Ishikawa (cell line): ENCODE measurements around the gene TKT.
A peak's percentile ranks its signal among the peaks of the same experiment; 100 is the strongest.

ENCODE experiments used
- CEBPB ChIP-seq: IDR thresholded peaks from 2 replicates; pipeline ENCODE4 v1.6.1; 2012
- CREB1 ChIP-seq: IDR thresholded peaks from 2 replicates; pipeline ENCODE4 v1.6.1; 2012; ENCODE audit warnings: low read depth
- EGR1 ChIP-seq: IDR thresholded peaks from 2 replicates; pipeline ENCODE4 v1.6.1; 2012
- EP300 ChIP-seq: IDR thresholded peaks from 2 replicates; pipeline ENCODE4 v1.6.1; 2012; ENCODE audit warnings: borderline replicate concordance
- FOXM1 ChIP-seq: IDR thresholded peaks from 2 replicates; pipeline ENCODE4 v1.6.1; 2012; ENCODE audit warnings: low read depth, borderline replicate concordance
- NFIC ChIP-seq: IDR thresholded peaks from 2 replicates; pipeline ENCODE4 v1.6.1; 2012
- RAD21 ChIP-seq: IDR thresholded peaks from 2 replicates; pipeline ENCODE4 v1.6.1; 2012; ENCODE audit warnings: low read depth
- TAF1 ChIP-seq: IDR thresholded peaks from 2 replicates; pipeline ENCODE4 v1.6.1; 2012; ENCODE audit warnings: low read depth, mild to moderate bottlenecking
- TCF12 ChIP-seq: IDR thresholded peaks from 2 replicates; pipeline ENCODE4 v1.6.1; 2012; ENCODE audit warnings: low read depth
- TEAD4 ChIP-seq: IDR thresholded peaks from 2 replicates; pipeline ENCODE4 v1.6.1; 2012
- YY1 ChIP-seq: IDR thresholded peaks from 2 replicates; pipeline ENCODE4 v1.6.1; 2012; ENCODE audit warnings: low read depth
- ZBTB7A ChIP-seq: IDR thresholded peaks from 2 replicates; pipeline ENCODE4 v1.6.1; 2012; ENCODE audit warnings: low read depth
- TF ChIP-seq, protein P1 (sequence below): IDR thresholded peaks from 2 replicates; pipeline ENCODE4 v1.6.1; 2012
- TF ChIP-seq, protein P2 (sequence below): IDR thresholded peaks from 2 replicates; pipeline ENCODE4 v1.6.1; 2012; ENCODE audit warnings: low read depth, mild to moderate bottlenecking
- TF ChIP-seq, protein P3 (sequence below): IDR thresholded peaks from 2 replicates; pipeline ENCODE4 v1.6.1; 2012

TKT gene

DNA sequence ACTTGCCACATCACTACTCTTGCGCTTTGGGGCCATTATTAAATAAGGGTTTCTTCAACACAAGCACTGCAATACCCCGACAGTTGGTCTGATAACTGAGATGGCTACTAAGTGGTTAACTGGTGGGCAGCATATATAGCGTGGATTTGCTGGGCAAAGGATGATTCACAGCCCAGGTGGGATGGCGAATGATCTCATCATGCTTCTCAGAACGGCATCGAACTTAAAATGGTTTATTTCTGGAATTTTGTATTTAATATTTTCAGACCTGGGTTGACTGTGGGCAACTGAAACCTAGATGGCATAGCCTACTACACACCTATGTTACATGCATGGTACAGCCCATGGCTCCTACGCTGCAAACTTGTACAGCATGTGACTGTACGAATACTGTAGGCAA is 26.8 kb upstream of the TKT start:
- no peak for TF ChIP-seq RAD21
- TF ChIP-seq TEAD4: no peak
- TF ChIP-seq TCF12: no peak
- TF ChIP-seq ZBTB7A: no peak
- no peak for TF ChIP-seq EP300
- no peak for TF ChIP-seq CEBPB
- no peak for TF ChIP-seq EGR1
- TF ChIP-seq, protein P1, sequence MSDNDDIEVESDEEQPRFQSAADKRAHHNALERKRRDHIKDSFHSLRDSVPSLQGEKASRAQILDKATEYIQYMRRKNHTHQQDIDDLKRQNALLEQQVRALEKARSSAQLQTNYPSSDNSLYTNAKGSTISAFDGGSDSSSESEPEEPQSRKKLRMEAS: no peak
- no peak for TF ChIP-seq NFIC
- TF ChIP-seq CREB1: no peak
- TF ChIP-seq, protein P2, sequence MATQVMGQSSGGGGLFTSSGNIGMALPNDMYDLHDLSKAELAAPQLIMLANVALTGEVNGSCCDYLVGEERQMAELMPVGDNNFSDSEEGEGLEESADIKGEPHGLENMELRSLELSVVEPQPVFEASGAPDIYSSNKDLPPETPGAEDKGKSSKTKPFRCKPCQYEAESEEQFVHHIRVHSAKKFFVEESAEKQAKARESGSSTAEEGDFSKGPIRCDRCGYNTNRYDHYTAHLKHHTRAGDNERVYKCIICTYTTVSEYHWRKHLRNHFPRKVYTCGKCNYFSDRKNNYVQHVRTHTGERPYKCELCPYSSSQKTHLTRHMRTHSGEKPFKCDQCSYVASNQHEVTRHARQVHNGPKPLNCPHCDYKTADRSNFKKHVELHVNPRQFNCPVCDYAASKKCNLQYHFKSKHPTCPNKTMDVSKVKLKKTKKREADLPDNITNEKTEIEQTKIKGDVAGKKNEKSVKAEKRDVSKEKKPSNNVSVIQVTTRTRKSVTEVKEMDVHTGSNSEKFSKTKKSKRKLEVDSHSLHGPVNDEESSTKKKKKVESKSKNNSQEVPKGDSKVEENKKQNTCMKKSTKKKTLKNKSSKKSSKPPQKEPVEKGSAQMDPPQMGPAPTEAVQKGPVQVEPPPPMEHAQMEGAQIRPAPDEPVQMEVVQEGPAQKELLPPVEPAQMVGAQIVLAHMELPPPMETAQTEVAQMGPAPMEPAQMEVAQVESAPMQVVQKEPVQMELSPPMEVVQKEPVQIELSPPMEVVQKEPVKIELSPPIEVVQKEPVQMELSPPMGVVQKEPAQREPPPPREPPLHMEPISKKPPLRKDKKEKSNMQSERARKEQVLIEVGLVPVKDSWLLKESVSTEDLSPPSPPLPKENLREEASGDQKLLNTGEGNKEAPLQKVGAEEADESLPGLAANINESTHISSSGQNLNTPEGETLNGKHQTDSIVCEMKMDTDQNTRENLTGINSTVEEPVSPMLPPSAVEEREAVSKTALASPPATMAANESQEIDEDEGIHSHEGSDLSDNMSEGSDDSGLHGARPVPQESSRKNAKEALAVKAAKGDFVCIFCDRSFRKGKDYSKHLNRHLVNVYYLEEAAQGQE: no peak
- TF ChIP-seq YY1: no peak
- TF ChIP-seq, protein P3, sequence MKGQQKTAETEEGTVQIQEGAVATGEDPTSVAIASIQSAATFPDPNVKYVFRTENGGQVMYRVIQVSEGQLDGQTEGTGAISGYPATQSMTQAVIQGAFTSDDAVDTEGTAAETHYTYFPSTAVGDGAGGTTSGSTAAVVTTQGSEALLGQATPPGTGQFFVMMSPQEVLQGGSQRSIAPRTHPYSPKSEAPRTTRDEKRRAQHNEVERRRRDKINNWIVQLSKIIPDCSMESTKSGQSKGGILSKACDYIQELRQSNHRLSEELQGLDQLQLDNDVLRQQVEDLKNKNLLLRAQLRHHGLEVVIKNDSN: no peak
- TF ChIP-seq TAF1: no peak

DNA sequence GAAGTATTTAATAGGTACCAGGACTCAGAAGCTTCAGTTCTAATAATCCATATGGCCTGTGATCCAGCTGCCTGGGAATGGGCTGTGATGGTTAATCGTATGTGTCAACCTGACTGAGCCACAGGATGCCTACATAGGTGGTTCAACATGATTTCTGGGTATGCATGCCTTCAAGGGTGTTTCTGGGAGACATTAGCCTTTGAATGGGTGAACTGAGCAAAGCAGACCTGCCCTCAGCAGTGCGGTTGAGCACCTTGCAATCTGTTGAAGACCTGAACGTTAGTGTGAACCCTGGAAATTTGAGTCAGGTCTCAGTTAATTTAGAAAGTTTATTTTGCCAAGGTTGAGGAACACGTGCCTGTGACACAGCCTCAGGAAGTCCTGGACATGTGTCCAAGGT is 22.8 kb upstream of the TKT start:
- TF ChIP-seq NFIC (no peak), FOXM1 (no peak), ZBTB7A (no peak), TEAD4 (no peak), CEBPB (no peak), YY1 (no peak), EGR1 (no peak), RAD21 (no peak), TAF1 (no peak), CREB1 (no peak), TCF12 (no peak), EP300 (no peak)
- TF ChIP-seq, protein P2: no peak
- TF ChIP-seq, protein P1: no peak
- TF ChIP-seq, protein P3: no peak

DNA sequence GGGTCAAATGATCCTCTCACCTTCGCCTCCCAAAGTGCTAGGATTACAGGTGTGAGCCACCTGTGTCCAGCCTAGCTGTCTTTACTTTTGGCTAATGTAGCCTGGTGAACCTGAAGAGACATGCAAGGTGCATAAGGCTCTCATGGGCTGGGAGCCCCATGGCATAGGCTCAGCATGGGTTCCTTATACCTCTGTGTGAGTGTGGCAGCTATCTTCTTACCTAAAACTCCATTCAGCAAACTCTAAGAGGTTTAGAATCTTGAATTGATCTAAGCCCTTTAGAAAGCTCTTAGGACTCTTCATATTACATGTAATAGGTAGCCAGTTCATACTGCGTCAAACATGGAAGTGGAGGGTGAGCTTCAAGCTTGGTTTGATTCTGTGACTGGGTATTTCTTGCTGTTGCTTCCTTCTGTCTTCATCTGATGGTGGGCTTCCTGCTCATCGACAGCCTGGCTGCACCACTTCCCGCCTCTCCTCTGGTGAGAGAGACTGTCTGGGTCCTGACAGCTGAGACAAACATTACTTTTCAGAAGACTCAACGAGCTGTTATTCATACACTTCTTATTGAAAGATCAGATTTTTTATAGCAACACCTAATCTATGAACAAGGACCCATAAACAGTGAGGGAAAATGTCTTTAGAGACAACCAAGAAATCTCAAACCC is 19.2 kb upstream of the TKT start:
- TF ChIP-seq TEAD4 (no peak), CREB1 (no peak), TAF1 (no peak), YY1 (no peak), ZBTB7A (no peak), TCF12 (no peak)
- TF ChIP-seq, protein P1: peak; percentile 59
- TF ChIP-seq, protein P3: no peak

DNA sequence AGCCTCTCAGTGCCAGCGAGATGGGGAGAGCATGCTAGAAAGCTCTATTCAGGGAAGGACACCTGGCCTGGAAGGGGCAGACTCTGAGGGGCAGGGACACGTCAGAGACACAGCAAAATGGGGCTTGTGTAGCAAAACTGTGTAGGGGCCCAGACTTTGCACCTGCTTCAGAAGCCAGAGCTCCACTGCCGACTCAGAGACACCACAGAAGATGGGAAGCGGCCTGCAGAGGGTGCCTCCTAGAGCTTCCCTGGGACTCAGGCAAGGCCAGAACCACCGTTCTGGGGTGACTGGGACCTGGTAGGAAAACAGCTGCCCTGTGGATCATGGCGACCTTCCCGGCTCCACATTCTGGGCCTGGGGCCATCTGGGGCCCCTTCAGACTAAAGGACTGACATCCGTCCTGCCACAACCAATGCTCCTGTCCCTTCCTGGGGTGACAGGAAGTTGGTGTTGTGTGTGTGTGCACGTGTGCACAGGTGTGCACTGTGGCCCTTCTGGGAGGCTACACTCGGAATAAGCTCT is 17.4 kb upstream of the TKT start:
- TF ChIP-seq, protein P2: no peak
- TF ChIP-seq TCF12 (no peak), FOXM1 (no peak), NFIC (no peak), TEAD4 (no peak), CEBPB (no peak), ZBTB7A (no peak), EGR1 (no peak), YY1 (no peak), CREB1 (no peak)
- TF ChIP-seq, protein P1: no peak
- TF ChIP-seq, protein P3: no peak
